H1 (cell line): ENCODE data around the gene OTUD4. TPM values are rescaled to one million over a fixed set of nuclear protein-coding genes. Genes with fewer than 3 reads are reported as not detected.

Experiments used
- CTCF ChIA-PET: fragments of 300-600 bp; sonication (Branson Sonifier 250); formaldehyde crosslinking; loops from one replicate; lab custom pipeline; 2021; ENCODE audit not compliant: partially characterized antibody; lab: Charles Lee
- POLR2A ChIA-PET: fragments of 300-600 bp; sonication (Branson Sonifier 250); formaldehyde crosslinking; loops from one replicate; lab custom pipeline; 2021; ENCODE audit warnings: inconsistent platforms; ENCODE audit not compliant: partially characterized antibody; lab: Charles Lee
- DNase-seq, 2 experiments: peaks; one replicate each; pipeline versions ENCODE4 v3.0.0 to v3.0.0-alpha.2; 2010 to 2022; ENCODE audit warnings: low spot score in 2 of 2, low read depth in 1 of 2, mixed read lengths in 1 of 2
- FAIRE-seq: peaks from 2 replicates; lab custom pipeline; 2011; peaks lifted over from hg19 to GRCh38; lab: Jason Lieb, UNC
- H2AFZ ChIP-seq: 2 replicates; pipeline ENCODE4 v1.8.1; 2012; ENCODE audit warnings: low read length, inconsistent platforms
- H2AK5ac ChIP-seq: 2 replicates; pipeline ENCODE4 v1.6.1; 2013; ENCODE audit warnings: low read depth, low read length
- H2BK120ac ChIP-seq: replicated peaks from 2 replicates; pipeline ENCODE3; 2013; ENCODE audit warnings: low read depth, low read length, inconsistent platforms
- H2BK12ac ChIP-seq: 2 replicates; pipeline ENCODE4 v1.6.1; 2013; ENCODE audit warnings: low read depth, low read length
- H2BK15ac ChIP-seq: 2 replicates; pipeline ENCODE4 v1.6.1; 2013; ENCODE audit warnings: low read length
- H2BK20ac ChIP-seq: 2 replicates; pipeline ENCODE4 v1.6.1; 2013; ENCODE audit warnings: low read length
- H2BK5ac ChIP-seq: 2 replicates; pipeline ENCODE4 v1.6.1; 2013; ENCODE audit warnings: low read depth, low read length
- H3K14ac ChIP-seq: 2 replicates; pipeline ENCODE4 v1.6.1; 2013; ENCODE audit warnings: inconsistent platforms; ENCODE audit not compliant: insufficient read length
- H3K18ac ChIP-seq: 2 replicates; pipeline ENCODE4 v1.6.1; 2013; ENCODE audit warnings: low read length; ENCODE audit errors: extremely low read depth
- H3K23ac ChIP-seq: 2 replicates; pipeline ENCODE4 v1.6.1; 2013; ENCODE audit warnings: inconsistent platforms; ENCODE audit not compliant: insufficient read length
- H3K23me2 ChIP-seq: 2 replicates; pipeline ENCODE4 v1.6.1; 2013; ENCODE audit warnings: low read depth, low read length
- H3K27ac ChIP-seq: 2 replicates; pipeline ENCODE4 v1.6.1; 2011; ENCODE audit warnings: low read depth, low read length, inconsistent platforms
- H3K27me3 ChIP-seq, 4 experiments: replicated peaks in 1 of 4; 1 replicate in 1 of 4; 2 replicates in 3 of 4; pipeline versions ENCODE4 v1.6.1 to v1.8.1; 2011 to 2013; ENCODE audit warnings: low read length in 3 of 4, mild to moderate bottlenecking in 3 of 4, inconsistent platforms in 2 of 4, mixed read lengths in 2 of 4, moderate library complexity in 1 of 4; ENCODE audit not compliant: control insufficient read depth in 3 of 4, insufficient read depth in 3 of 4; ENCODE audit errors: extremely low read depth in 1 of 4
- H3K36me3 ChIP-seq, 4 experiments: 2 replicates each; pipeline versions ENCODE4 v1.6.1 to v1.8.1; 2011 to 2013; ENCODE audit warnings: mild to moderate bottlenecking in 4 of 4, low read length in 3 of 4, moderate library complexity in 2 of 4, control low read depth in 1 of 4, inconsistent platforms in 1 of 4; ENCODE audit not compliant: insufficient read depth in 4 of 4, control insufficient read depth in 2 of 4
- H3K4ac ChIP-seq: replicated peaks from 2 replicates; pipeline ENCODE3; 2013; ENCODE audit warnings: low read length, low read depth, mixed read lengths, inconsistent platforms; ENCODE audit not compliant: insufficient read length
- H3K4me1 ChIP-seq, 4 experiments: replicated peaks in 1 of 4; 1 replicate in 1 of 4; 2 replicates in 3 of 4; pipeline versions ENCODE4 v1.6.1 to v1.8.1; 2011 to 2013; ENCODE audit warnings: low read length in 3 of 4, inconsistent platforms in 2 of 4, mixed read lengths in 1 of 4; ENCODE audit not compliant: insufficient read depth in 4 of 4, control insufficient read depth in 3 of 4
- H3K4me2 ChIP-seq, 2 experiments: 2 replicates each; pipeline versions ENCODE4 v1.6.1 to v1.8.1; 2011 to 2013; ENCODE audit warnings: low read depth in 2 of 2, low read length in 2 of 2, control low read depth in 1 of 2, inconsistent platforms in 1 of 2, mild to moderate bottlenecking in 1 of 2; ENCODE audit not compliant: insufficient read depth in 1 of 2
- H3K4me3 ChIP-seq, 4 experiments: fragments of 200-600, 300-600 bp in 1 of 4; sonication (generic), shearing (Covaris generic), sonication (Bioruptor Twin) in 1 of 4; 2 replicates each; pipeline versions ENCODE4 v1.5.1 to v1.8.1; 2011 to 2016; ENCODE audit warnings: low read length in 4 of 4, low read depth in 3 of 4, control low read depth in 2 of 4, inconsistent platforms in 2 of 4, mild to moderate bottlenecking in 2 of 4, mixed read lengths in 1 of 4, moderate library complexity in 1 of 4; ENCODE audit not compliant: insufficient read depth in 2 of 4; ENCODE audit errors: extremely low read depth in 1 of 4
- H3K56ac ChIP-seq: replicated peaks from 2 replicates; pipeline ENCODE3; 2013; ENCODE audit warnings: low read depth, mild to moderate bottlenecking, mixed read lengths, low read length, inconsistent platforms; ENCODE audit not compliant: insufficient read length
- H3K79me1 ChIP-seq: 2 replicates; pipeline ENCODE4 v1.6.1; 2013; ENCODE audit warnings: low read depth, low read length, control low read depth
- H3K79me2 ChIP-seq, 2 experiments: 2 replicates each; pipeline versions ENCODE4 v1.6.1 to v1.8.1; 2012 to 2013; ENCODE audit warnings: low read length in 2 of 2, mild to moderate bottlenecking in 2 of 2, inconsistent platforms in 1 of 2; ENCODE audit not compliant: insufficient read depth in 2 of 2, control insufficient read depth in 1 of 2
- H3K9ac ChIP-seq, 4 experiments: replicated peaks in 1 of 4; 1 replicate in 1 of 4; 2 replicates in 3 of 4; pipeline versions ENCODE4 v1.6.1 to v1.8.1; 2011 to 2013; ENCODE audit warnings: low read depth in 3 of 4, low read length in 3 of 4, control low read depth in 2 of 4, mild to moderate bottlenecking in 2 of 4, moderate library complexity in 2 of 4, inconsistent platforms in 1 of 4; ENCODE audit errors: extremely low read depth in 1 of 4
- H3K9me3 ChIP-seq, 2 experiments: 2 replicates each; pipeline versions ENCODE4 v1.6.1 to v1.8.1; 2012 to 2013; ENCODE audit warnings: mild to moderate bottlenecking in 2 of 2, moderate library complexity in 2 of 2, control low read depth in 1 of 2, inconsistent platforms in 1 of 2, low read depth in 1 of 2, low read length in 1 of 2, mixed read lengths in 1 of 2; ENCODE audit not compliant: insufficient read depth in 2 of 2
- H4K20me1 ChIP-seq, 2 experiments: replicated peaks in 1 of 2; 2 replicates each; pipeline versions ENCODE3 to v1.8.1; 2011 to 2013; ENCODE audit warnings: inconsistent platforms in 2 of 2, low read length in 2 of 2, mild to moderate bottlenecking in 1 of 2; ENCODE audit not compliant: insufficient read depth in 2 of 2, control insufficient read depth in 1 of 2
- H4K5ac ChIP-seq: 2 replicates; pipeline ENCODE4 v1.6.1; 2013; ENCODE audit warnings: low read length, low read depth, mixed read lengths, inconsistent platforms; ENCODE audit not compliant: insufficient read length
- H4K8ac ChIP-seq: 2 replicates; pipeline ENCODE4 v1.8.0; 2013; ENCODE audit warnings: mild to moderate bottlenecking, moderate library complexity, low read length, inconsistent platforms; ENCODE audit not compliant: insufficient read depth; ENCODE audit errors: extremely low read depth
- H4K91ac ChIP-seq: replicated peaks from 2 replicates; pipeline ENCODE3; 2013; ENCODE audit warnings: low read length, mixed read lengths, inconsistent platforms; ENCODE audit not compliant: insufficient read length
- BRCA1 ChIP-seq: IDR thresholded peaks from 2 replicates; pipeline ENCODE4 v1.6.1; 2012; ENCODE audit warnings: low read depth, low read length, improper control_type of control experiment
- CTBP2 ChIP-seq: IDR thresholded peaks from 2 replicates; pipeline ENCODE4 v1.7.0; 2011; ENCODE audit warnings: borderline replicate concordance, mild to moderate bottlenecking, moderate library complexity, mixed read lengths, low read length; ENCODE audit not compliant: insufficient read depth, insufficient read length
- E2F6 ChIP-seq: IDR thresholded peaks from 2 replicates; pipeline ENCODE4 v1.6.1; 2012; ENCODE audit warnings: inconsistent platforms
- HDAC2 ChIP-seq, 2 experiments: fragments of 300-600 bp in 1 of 2; sonication (generic) in 1 of 2; IDR thresholded peaks; 2 replicates each; pipeline ENCODE4 v1.6.1; 2011 to 2012; ENCODE audit warnings: low read depth in 2 of 2, low read length in 2 of 2, mild to moderate bottlenecking in 2 of 2, moderate library complexity in 2 of 2, borderline replicate concordance in 1 of 2, inconsistent platforms in 1 of 2
- KDM4A ChIP-seq: IDR thresholded peaks from one replicate; pipeline ENCODE4 v1.7.1; 2012; ENCODE audit warnings: low read depth, mild to moderate bottlenecking, moderate library complexity, low read length, inconsistent platforms; ENCODE audit not compliant: severe bottlenecking
- NRF1 ChIP-seq: IDR thresholded peaks from 2 replicates; pipeline ENCODE4 v1.6.1; 2011; ENCODE audit warnings: mild to moderate bottlenecking, low read depth, low read length, improper control_type of control experiment
- RAD21 ChIP-seq, 2 experiments: IDR thresholded peaks in 1 of 2; conservative IDR thresholded peaks in 1 of 2; 2 replicates each; pipeline ENCODE4 v1.6.1; 2011; ENCODE audit warnings: low read depth in 2 of 2, low read length in 2 of 2, improper control_type of control experiment in 1 of 2, inconsistent platforms in 1 of 2, mild to moderate bottlenecking in 1 of 2, moderate library complexity in 1 of 2
- SP1 ChIP-seq: IDR thresholded peaks from 2 replicates; pipeline ENCODE4 v1.6.1; 2011; ENCODE audit warnings: low read depth, low read length
- TBP ChIP-seq: IDR thresholded peaks from 2 replicates; pipeline ENCODE4 v1.6.1; 2011; ENCODE audit warnings: low read depth, low read length, improper control_type of control experiment
- YY1 ChIP-seq: IDR thresholded peaks from 2 replicates; pipeline ENCODE4 v1.6.1; 2011; ENCODE audit warnings: low read depth, mild to moderate bottlenecking, low read length
- WGBS, 2 experiments: shearing (Covaris generic) in 1 of 2; methylation state at CpG; one replicate each; pipeline versions ENCODE4 v1.1.6 to v1.1.7; 2013 to 2015; ENCODE audit warnings: low lambda C conversion rate in 2 of 2, mixed read lengths in 2 of 2, inconsistent platforms in 1 of 2, low coverage in 1 of 2, missing lambda C conversion rate in 1 of 2; ENCODE audit not compliant: insufficient replicate concordance in 2 of 2, insufficient coverage in 1 of 2, insufficient read length in 1 of 2; ENCODE audit errors: extremely low coverage in 1 of 2, missing lambda C conversion rate in 1 of 2; 5-methylcytosine and 5-hydroxymethylcytosine counted together
- polyA plus RNA-seq, 7 experiments: library from polyadenylated mRNA; depleted of rRNA in 3 of 7; stranded (reverse) in 5 of 7; unstranded in 2 of 7; fragments of >200 nt in 5 of 7; fragments of 200-250 nt in 2 of 7; gene quantifications; 1 replicate in 5 of 7; 2 replicates in 1 of 7; 4 replicates in 1 of 7; pipeline versions ENCODE4 v1.2.1 to v1.2.3, GENCODE V29; 2011 to 2013; ENCODE audit warnings: missing spikeins in 2 of 7, mixed read lengths in 2 of 7
- total RNA-seq: library from RNA; stranded (reverse); fragmentation: NEBNext Ultra II Directional; extraction: Animal tissue kit (Norgen Biotek cat#: 25700); gene quantifications from 2 replicates; pipeline ENCODE4 v1.2.1, GENCODE V29; 2021

OTUD4 gene
- total and polyA plus RNA-seq, 2 of the 8 experiments (the other 6 are each of a cell fraction or from before 2014, with no cell fraction given): 17.4 to 57.0 TPM

- peaks cover 0 to 3% of the 10 kb centered on the region in 2 experiments for H4K20me1 ChIP-seq
- H2BK12ac ChIP-seq: no peak overlapping the region
- no peak overlapping the region for H4K91ac ChIP-seq
- H4K5ac ChIP-seq: no peak overlapping the region
- ChIA-PET CTCF (interaction anchor here (0.5 to 0.6 kb wide), 2 partner anchors 167 to 221 kb away, joined by 3 to 4 read pairs; no protein-coding TSS in a partner anchor), POLR2A (interaction anchor here (0.6 to 0.7 kb wide), 2 partner anchors 12 to 38 kb away, joined by 3 read pairs; no protein-coding TSS in a partner anchor)
- H3K14ac ChIP-seq: no peak overlapping the region
- no peak overlapping the region for H3K23ac ChIP-seq
- peaks cover 0 to 21% (median 7%) of the 10 kb centered on the region in 4 experiments; a peak in 4 of 8 replicates for H3K36me3 ChIP-seq
- H3K4me1 ChIP-seq: peaks cover 0 to 6% (median 1%) of the 10 kb centered on the region in 4 experiments; a peak in 2 of 7 replicates
- no peaks in the 10 kb centered on the region for H3K23me2 ChIP-seq
- H3K27me3 ChIP-seq: no peaks in the 10 kb centered on the region
- 95% methylated on average over 1 of the region's 1 CpG; no CpG with 5 or more reads in 1 of the 2 experiments for WGBS, 2 experiments
- H3K9ac ChIP-seq: no peak overlapping the region
- H3K4me3 ChIP-seq: no peak overlapping the region
- H3K4me2 ChIP-seq: no peak overlapping the region
- H4K8ac ChIP-seq: no peak overlapping the region
- no peak overlapping the region for H2BK20ac ChIP-seq
- H3K56ac ChIP-seq: no peak overlapping the region
- DNase-seq (no peak), FAIRE-seq (no peak)
- no peaks in the 10 kb centered on the region; the same call in 1 of the 2 replicates for H3K79me1 ChIP-seq
- no peak overlapping the region for H2AFZ ChIP-seq
- no peak overlapping the region for H2BK5ac ChIP-seq
- H3K18ac ChIP-seq: no peak overlapping the region
- H2BK120ac ChIP-seq: no peak overlapping the region
- H3K27ac ChIP-seq: no peak overlapping the region
- H3K4ac ChIP-seq: no peak overlapping the region
- H2AK5ac ChIP-seq: no peak overlapping the region
- H3K9me3 ChIP-seq: no peaks in the 10 kb centered on the region
- peaks cover 33 to 82% of the 10 kb centered on the region in 2 experiments for H3K79me2 ChIP-seq
- no peak overlapping the region for H2BK15ac ChIP-seq
- TF ChIP-seq KDM4A (no peak), NRF1 (no peak), HDAC2 (IDR thresholded peaks at IDR 0.05; ENCODE audit: borderline replicate concordance in 1 of 2, low read depth in 2 of 2, low read length in 2 of 2) (no peak), BRCA1 (no peak), YY1 (no peak), CTBP2 (no peak), RAD21 (IDR thresholded peaks at IDR 0.05 in 1 of 2, conservative IDR thresholded peaks at IDR 0.05 in 1 of 2; ENCODE audit: low read depth in 2 of 2, low read length in 2 of 2) (no peak), SP1 (no peak), TBP (no peak), E2F6 (no peak)
Measured at GRCh38 chr4:145101091-145101490, 79.3 kb downstream of the OTUD4 start.
